Gastrocnemius medialis (tissue), 4 donors: ENCODE data around the gene MKI67.

ENCODE experiments used
- CTCF ChIP-seq, 5 experiments: fragments of 450-650 bp in 3 of 5; fragments of 200-600 bp in 2 of 5; sonication (generic) in 2 of 5; IDR thresholded peaks in 4 of 5; conservative IDR thresholded peaks in 1 of 5; 1 replicate in 4 of 5; 2 replicates in 1 of 5; pipeline ENCODE4 v1.5.1; 2016 to 2019; ENCODE audit warnings: antibody characterized with exemption in 5 of 5, mild to moderate bottlenecking in 3 of 5, moderate library complexity in 3 of 5
- POLR2A ChIP-seq, 2 donors: fragments of 450-650 bp; IDR thresholded peaks; one replicate each; pipeline ENCODE4 v1.6.1; 2017; ENCODE audit warnings: antibody characterized with exemption in 2 of 2, mild to moderate bottlenecking in 2 of 2, moderate library complexity in 2 of 2

GRCh38 chr10:128143531-128143930 is 17.3 kb upstream of the MKI67 start:
- TF ChIP-seq CTCF (IDR thresholded peaks at IDR 0.05 in 4 of 5, conservative IDR thresholded peaks at IDR 0.05 in 1 of 5) (no peak), POLR2A (IDR thresholded peaks at IDR 0.05) (no peak)
